ENCODE results near the gene FBXO41. TPM values are rescaled to one million over a fixed set of nuclear protein-coding genes. Genes with fewer than 3 reads are reported as not detected.

Gene FBXO41
- total RNA-seq, 3 donors from 2014 or later (not counting 1 experiment from before 2014, with no cell fraction given): 11.5 to 16.4 (median 13.8) TPM

- intact Hi-C loops (cut with micrococcal nuclease): loop anchor here (5.0 kb wide), 1 partner anchor 79 kb away; the partner anchor contains the start of gene SMYD5
- ATAC-seq (peak in 2 of 3 donors; percentile 23 to 32), DNase-seq (peak; percentile 54 to 79)
- Histone ChIP-seq H3K4me1 (ENCODE audit: control insufficient read depth, insufficient read depth, low read length) (peaks cover 26% of the 10 kb centered on the region), H3K36me3 (ENCODE audit: control insufficient read depth, insufficient read depth, low read length) (no peaks in the 10 kb centered on the region), H3K27ac (ENCODE audit: low read length) (no peak overlapping the region), H3K27me3 (ENCODE audit: control insufficient read depth, insufficient read depth, low read length) (peaks cover 56% of the 10 kb centered on the region), H3K4me3 (ENCODE audit: low read length) (no peak overlapping the region), H3K9me3 (ENCODE audit: control insufficient read depth, insufficient read depth, low read length) (no peaks in the 10 kb centered on the region)
- Mint-ChIP-seq H3K27me3 (ENCODE audit: low read depth in 2 of 2) (peaks cover 47% of the 10 kb centered on the region in 2 donors), H3K4me3 (peak overlapping the region; percentile 76), H3K36me3 (no peaks in the 10 kb centered on the region), H3K9me3 (no peaks in the 10 kb centered on the region), H3K4me1 (peaks cover 7 to 10% of the 10 kb centered on the region in 2 donors), H3K27ac (peak overlapping the region in 1 of 2 donors; percentile 59)
- WGBS (ENCODE audit: insufficient coverage): 4% methylated on average over 34 of the region's 34 CpGs
- TF ChIP-seq, protein P1, sequence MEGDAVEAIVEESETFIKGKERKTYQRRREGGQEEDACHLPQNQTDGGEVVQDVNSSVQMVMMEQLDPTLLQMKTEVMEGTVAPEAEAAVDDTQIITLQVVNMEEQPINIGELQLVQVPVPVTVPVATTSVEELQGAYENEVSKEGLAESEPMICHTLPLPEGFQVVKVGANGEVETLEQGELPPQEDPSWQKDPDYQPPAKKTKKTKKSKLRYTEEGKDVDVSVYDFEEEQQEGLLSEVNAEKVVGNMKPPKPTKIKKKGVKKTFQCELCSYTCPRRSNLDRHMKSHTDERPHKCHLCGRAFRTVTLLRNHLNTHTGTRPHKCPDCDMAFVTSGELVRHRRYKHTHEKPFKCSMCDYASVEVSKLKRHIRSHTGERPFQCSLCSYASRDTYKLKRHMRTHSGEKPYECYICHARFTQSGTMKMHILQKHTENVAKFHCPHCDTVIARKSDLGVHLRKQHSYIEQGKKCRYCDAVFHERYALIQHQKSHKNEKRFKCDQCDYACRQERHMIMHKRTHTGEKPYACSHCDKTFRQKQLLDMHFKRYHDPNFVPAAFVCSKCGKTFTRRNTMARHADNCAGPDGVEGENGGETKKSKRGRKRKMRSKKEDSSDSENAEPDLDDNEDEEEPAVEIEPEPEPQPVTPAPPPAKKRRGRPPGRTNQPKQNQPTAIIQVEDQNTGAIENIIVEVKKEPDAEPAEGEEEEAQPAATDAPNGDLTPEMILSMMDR (IDR thresholded peaks at IDR 0.05): no peak
These were observed 6.8 kb upstream of the FBXO41 start for GRCh38 chr2:73291093-73291460.

DNA sequence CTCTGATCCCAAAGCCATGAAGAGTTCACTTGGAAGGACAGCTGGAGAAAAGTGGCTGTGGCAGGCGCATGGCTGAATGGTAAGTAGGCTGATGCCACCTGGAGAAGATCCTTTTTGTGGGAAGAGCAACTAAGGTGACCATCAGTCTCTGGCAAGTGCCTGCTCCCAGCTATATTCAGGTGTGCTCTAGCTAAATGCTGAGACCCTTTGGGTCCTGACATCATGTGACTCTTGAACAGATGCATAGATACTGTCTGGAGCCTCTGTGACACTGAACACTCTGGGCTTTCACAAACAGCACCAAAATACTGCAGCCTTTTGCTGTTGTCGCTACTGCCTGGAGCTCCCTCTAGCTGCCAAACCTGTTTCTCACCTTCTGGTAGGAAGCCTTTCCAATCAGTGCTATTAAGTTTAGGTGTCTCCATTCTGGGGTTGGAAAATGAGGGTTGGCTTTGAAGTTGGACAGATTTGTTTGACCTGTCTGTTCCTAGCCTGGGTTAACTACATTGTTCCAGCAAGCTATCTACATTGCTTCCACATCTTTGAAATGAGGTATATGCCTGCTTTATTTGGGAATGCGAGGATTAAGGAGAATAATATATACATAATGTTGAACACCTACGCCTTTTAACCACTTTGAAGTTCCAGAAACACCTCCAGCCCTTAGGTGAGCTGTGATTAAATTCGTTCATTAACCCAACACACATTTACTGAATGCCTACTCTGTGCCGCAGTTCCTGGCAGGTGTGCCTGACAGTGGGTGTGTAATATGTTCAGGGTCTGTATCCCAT, 6.0 kb upstream of the FBXO41 start:
- TF ChIP-seq, protein P1 (IDR thresholded peaks at IDR 0.05): peak; percentile 59
- no peak for ATAC-seq
- peaks cover 15 to 18% of the 10 kb centered on the region in 2 donors for H3K4me1 Mint-ChIP-seq

GRCh38 chr2:73289304-73289703, 5.0 kb upstream of the FBXO41 start:
- Mint-ChIP-seq H3K9me3 (no peaks in the 10 kb centered on the region), H3K27ac (no peak overlapping the region), H3K4me3 (no peak overlapping the region), H3K4me1 (peaks cover 19 to 23% of the 10 kb centered on the region in 2 donors), H3K36me3 (no peaks in the 10 kb centered on the region), H3K27me3 (ENCODE audit: low read depth in 2 of 2) (peaks cover 34 to 37% of the 10 kb centered on the region in 2 donors)
- TF ChIP-seq, protein P1 (IDR thresholded peaks at IDR 0.05): no peak
- Histone ChIP-seq H3K27me3 (ENCODE audit: control insufficient read depth, insufficient read depth, low read length) (peaks cover 39% of the 10 kb centered on the region), H3K9me3 (ENCODE audit: control insufficient read depth, insufficient read depth, low read length) (no peaks in the 10 kb centered on the region), H3K4me3 (ENCODE audit: low read length) (no peak overlapping the region), H3K36me3 (ENCODE audit: control insufficient read depth, insufficient read depth, low read length) (no peaks in the 10 kb centered on the region), H3K4me1 (ENCODE audit: control insufficient read depth, insufficient read depth, low read length) (peaks cover 38% of the 10 kb centered on the region), H3K27ac (ENCODE audit: low read length) (no peak overlapping the region)
- intact Hi-C loops (cut with micrococcal nuclease): no loop called here
- DNase-seq: no peak
- no peak for ATAC-seq

More for the DNA sequence above, 6.0 kb upstream of the FBXO41 start:
- Mint-ChIP-seq H3K9me3 (no peaks in the 10 kb centered on the region), H3K4me3 (no peak overlapping the region), H3K27ac (peak overlapping the region in 1 of 2 donors; percentile 59), H3K27me3 (ENCODE audit: low read depth in 2 of 2) (peaks cover 39% of the 10 kb centered on the region in 2 donors), H3K36me3 (no peaks in the 10 kb centered on the region)
- Histone ChIP-seq H3K4me3 (ENCODE audit: low read length) (no peak overlapping the region), H3K4me1 (ENCODE audit: control insufficient read depth, insufficient read depth, low read length) (peaks cover 30% of the 10 kb centered on the region), H3K36me3 (ENCODE audit: control insufficient read depth, insufficient read depth, low read length) (no peaks in the 10 kb centered on the region), H3K9me3 (ENCODE audit: control insufficient read depth, insufficient read depth, low read length) (no peaks in the 10 kb centered on the region), H3K27ac (ENCODE audit: low read length) (no peak overlapping the region), H3K27me3 (ENCODE audit: control insufficient read depth, insufficient read depth, low read length) (peaks cover 48% of the 10 kb centered on the region)
- intact Hi-C loops (cut with micrococcal nuclease): loop anchor here (5.0 kb wide), 1 partner anchor 78 kb away; the partner anchor contains the start of gene SMYD5
- WGBS (ENCODE audit: insufficient coverage): 61% methylated on average over 3 of the region's 6 CpGs
- peak in 1 of 2 donors; percentile 69 for DNase-seq
